Ovary (tissue), 3 donors: ENCODE results near the gene C1QTNF12.

Experiments
- CTCF ChIP-seq, 3 donors: fragments of 450-650 bp in 2 of 3; fragments of 200-600 bp in 1 of 3; IDR thresholded peaks; one replicate each; pipeline versions ENCODE4 v1.5.1 to v1.8.0; 2016 to 2022; ENCODE audit warnings: antibody characterized with exemption in 3 of 3, mild to moderate bottlenecking in 1 of 3
- EP300 ChIP-seq: sonication (generic); formaldehyde crosslinking; IDR thresholded peaks from one replicate; pipeline ENCODE4 v1.6.1; 2017; ENCODE audit warnings: antibody characterized with exemption
- POLR2A ChIP-seq: fragments of 450-650 bp; IDR thresholded peaks from one replicate; pipeline ENCODE4 v1.6.1; 2017; ENCODE audit warnings: antibody characterized with exemption, mild to moderate bottlenecking, moderate library complexity
- donor health status: DM: no; HTN: no; CAD: no.

- no peak for TF ChIP-seq POLR2A
- no peak for TF ChIP-seq CTCF (IDR thresholded peaks at IDR 0.05)
- no peak for TF ChIP-seq EP300
Observed at GRCh38 chr1:1236176-1236763, 10.3 kb downstream of the C1QTNF12 start.
